Smooth muscle cell (in vitro differentiated cells): ENCODE data around the gene VASP. TPM values are rescaled to one million over a fixed set of nuclear protein-coding genes. Genes with fewer than 3 reads are reported as not detected.
A peak's percentile ranks its signal among the peaks of the same experiment; 100 is the strongest.

ENCODE experiments used
- DNase-seq: peaks from one replicate; lab custom pipeline; 2025; ENCODE audit not compliant: unreplicated experiment; lab: John Stamatoyannopoulos, UW
- H2AFZ ChIP-seq: fragments of 200-600 bp; sonication (generic); 2 replicates; pipeline ENCODE4 v1.6.0; 2016; ENCODE audit warnings: antibody characterized with exemption, low read depth, mild to moderate bottlenecking
- H3F3A ChIP-seq: fragments of 200-600 bp; sonication (generic); 2 replicates; pipeline ENCODE4 v1.6.0; 2017; ENCODE audit warnings: antibody characterized with exemption, low read depth
- H3K27ac ChIP-seq: fragments of 200-600 bp; sonication (generic); 2 replicates; pipeline ENCODE4 v1.5.1; 2016; ENCODE audit warnings: low read depth, mild to moderate bottlenecking
- H3K27me3 ChIP-seq: fragments of 200-600 bp; sonication (generic); 2 replicates; pipeline ENCODE4 v1.6.1; 2016; ENCODE audit warnings: low read depth, mild to moderate bottlenecking
- H3K36me3 ChIP-seq: fragments of 200-600 bp; sonication (generic); 2 replicates; pipeline ENCODE4 v1.5.1; 2016; ENCODE audit warnings: low read depth
- H3K4me1 ChIP-seq: fragments of 200-600 bp; sonication (generic); 2 replicates; pipeline ENCODE4 v1.5.1; 2016; ENCODE audit warnings: low read depth
- H3K4me2 ChIP-seq: fragments of 200-600 bp; sonication (generic); 2 replicates; pipeline ENCODE4 v1.6.0; 2016; ENCODE audit warnings: mild to moderate bottlenecking
- H3K4me3 ChIP-seq: fragments of 200-600 bp; sonication (generic); 2 replicates; pipeline ENCODE4 v1.5.1; 2016; ENCODE audit warnings: mild to moderate bottlenecking
- H3K79me2 ChIP-seq: fragments of 200-600 bp; sonication (generic); 2 replicates; pipeline ENCODE4 v1.6.0; 2016; ENCODE audit warnings: low read depth, mild to moderate bottlenecking
- H3K9ac ChIP-seq: fragments of 200-600 bp; sonication (generic); 2 replicates; pipeline ENCODE4 v1.6.0; 2016; ENCODE audit warnings: low read depth
- H3K9me3 ChIP-seq: fragments of 200-600 bp; sonication (generic); replicated peaks from 2 replicates; pipeline ENCODE4 v1.5.1; 2016; ENCODE audit warnings: low read depth
- H4K20me1 ChIP-seq: fragments of 200-600 bp; sonication (generic); 2 replicates; pipeline ENCODE4 v1.6.0; 2016; ENCODE audit warnings: low read depth
- CTCF ChIP-seq: fragments of 200-600 bp; sonication (generic); IDR thresholded peaks from 2 replicates; pipeline ENCODE4 v1.5.1; 2017; ENCODE audit warnings: borderline replicate concordance, mild to moderate bottlenecking, antibody characterized with exemption; ENCODE audit not compliant: insufficient read depth, poor library complexity, severe bottlenecking
- WGBS: methylation state at CpG from one replicate; pipeline ENCODE4 v1.1.7; 2016; ENCODE audit warnings: low lambda C conversion rate; 5-methylcytosine and 5-hydroxymethylcytosine counted together
- polyA plus RNA-seq: library from polyadenylated mRNA; unstranded; fragments of >200 nt; fragmentation: Nextera tagmentation; extraction: Ambion mirVana; gene quantifications from 2 replicates; pipeline ENCODE4 v1.2.1, GENCODE V29; 2016
- total RNA-seq: library from RNA; depleted of rRNA; stranded (reverse); fragments of >200 nt; gene quantifications from 2 replicates; pipeline ENCODE4 v1.2.3, GENCODE V29; 2014

Gene VASP
- total and polyA plus RNA-seq, 2 experiments from 2014 or later, result 73.6 to 75.8 TPM

GRCh38 chr19:45547965-45548609, 40.8 kb downstream of the VASP start:
- no peak for TF ChIP-seq CTCF
- H3K4me3 ChIP-seq, result no peak overlapping the region
- WGBS, result 77% methylated on average over 9 of the region's 9 CpGs
- peaks cover 4% of the 10 kb centered on the region for H3K4me1 ChIP-seq
- H3F3A ChIP-seq, result no peaks in the 10 kb centered on the region
- H3K36me3 ChIP-seq, result no peaks in the 10 kb centered on the region
- peaks cover 11% of the 10 kb centered on the region for H4K20me1 ChIP-seq
- no peak overlapping the region for H3K4me2 ChIP-seq
- H3K9me3 ChIP-seq, result no peaks in the 10 kb centered on the region
- no peak overlapping the region for H2AFZ ChIP-seq
- no peak for DNase-seq
- H3K9ac ChIP-seq, result no peak overlapping the region
- H3K27ac ChIP-seq, result no peak overlapping the region
- H3K79me2 ChIP-seq, result no peaks in the 10 kb centered on the region
- no peaks in the 10 kb centered on the region for H3K27me3 ChIP-seq

- WGBS, result 29% methylated on average over 30 of the region's 34 CpGs
- H3F3A ChIP-seq, result peaks cover 4% of the 10 kb centered on the region
- no peaks in the 10 kb centered on the region for H3K9me3 ChIP-seq
- TF ChIP-seq CTCF, result no peak
- peaks cover 57% of the 10 kb centered on the region for H4K20me1 ChIP-seq
- H3K4me2 ChIP-seq, result peak overlapping the region; percentile 9
- no peak for DNase-seq
- H2AFZ ChIP-seq, result no peak overlapping the region
- H3K9ac ChIP-seq, result no peak overlapping the region
- H3K27ac ChIP-seq, result no peak overlapping the region
- H3K79me2 ChIP-seq, result no peaks in the 10 kb centered on the region
- no peaks in the 10 kb centered on the region for H3K27me3 ChIP-seq
- no peak overlapping the region for H3K4me3 ChIP-seq
- H3K36me3 ChIP-seq, result no peaks in the 10 kb centered on the region
- H3K4me1 ChIP-seq, result peaks cover 4% of the 10 kb centered on the region
Observed at GRCh38 chr19:45553464-45553863, 46.2 kb downstream of the VASP start.

GRCh38 chr19:45554481-45554880, 47.2 kb downstream of the VASP start:
- Histone ChIP-seq H3K27me3 (no peaks in the 10 kb centered on the region), H4K20me1 (peaks cover 64% of the 10 kb centered on the region), H2AFZ (no peak overlapping the region), H3K9ac (no peak overlapping the region), H3K4me1 (peaks cover 4% of the 10 kb centered on the region), H3K4me2 (no peak overlapping the region), H3K36me3 (no peaks in the 10 kb centered on the region), H3K79me2 (no peaks in the 10 kb centered on the region), H3F3A (peaks cover 4% of the 10 kb centered on the region), H3K9me3 (no peaks in the 10 kb centered on the region), H3K27ac (no peak overlapping the region), H3K4me3 (no peak overlapping the region)
- 100% methylated on average over 1 of the region's 1 CpG for WGBS
- no peak for DNase-seq
- no peak for TF ChIP-seq CTCF

- no peak overlapping the region for H3K4me3 ChIP-seq
- H3K4me2 ChIP-seq, result no peak overlapping the region
- no peak overlapping the region for H3K27ac ChIP-seq
- H3K9me3 ChIP-seq, result no peaks in the 10 kb centered on the region
- DNase-seq, result no peak
- peaks cover 63% of the 10 kb centered on the region for H4K20me1 ChIP-seq
- H3K27me3 ChIP-seq, result no peaks in the 10 kb centered on the region
- no peaks in the 10 kb centered on the region for H3K4me1 ChIP-seq
- WGBS, result 96% methylated on average over 5 of the region's 5 CpGs
- no peaks in the 10 kb centered on the region for H3K36me3 ChIP-seq
- no peak for TF ChIP-seq CTCF
- no peak overlapping the region for H2AFZ ChIP-seq
- H3K9ac ChIP-seq, result no peak overlapping the region
- peaks cover 4% of the 10 kb centered on the region for H3F3A ChIP-seq
- H3K79me2 ChIP-seq, result no peaks in the 10 kb centered on the region
Observed at GRCh38 chr19:45556835-45557234, 49.6 kb downstream of the VASP start.
